Measurements from ENCODE around the gene UST.

UST gene

GRCh38 chr6:149074832-149075258 is 328.0 kb downstream of the UST start:
- no peak for DNase-seq

GRCh38 chr6:149075616-149076354 is 329.0 kb downstream of the UST start:
- DNase-seq: no peak

DNA sequence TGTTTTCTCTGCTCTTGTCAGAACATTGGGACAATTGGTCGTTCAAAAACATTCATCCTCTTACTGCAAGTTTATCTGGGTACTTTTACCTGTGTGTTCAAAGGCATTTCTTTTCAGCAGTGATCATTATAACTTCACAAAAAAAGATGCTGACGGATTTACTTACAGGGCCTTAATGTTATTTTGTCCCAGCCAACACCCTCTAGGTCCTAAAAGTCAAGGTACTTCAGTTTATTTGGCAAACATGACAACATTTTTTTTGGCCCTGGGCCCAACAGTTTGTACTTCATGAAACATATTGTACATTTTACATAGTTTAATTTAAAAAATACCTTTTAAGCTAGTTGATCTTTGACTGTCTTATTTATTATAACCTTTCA is 329.5 kb downstream of the UST start:
- DNase-seq: no peak

GRCh38 chr6:149077208-149077607 is 330.4 kb downstream of the UST start:
- DNase-seq: no peak

GRCh38 chr6:149078211-149078782 is 331.5 kb downstream of the UST start:
- no peak for DNase-seq

GRCh38 chr6:149079456-149079855 is 332.6 kb downstream of the UST start:
- no peak for DNase-seq

DNA sequence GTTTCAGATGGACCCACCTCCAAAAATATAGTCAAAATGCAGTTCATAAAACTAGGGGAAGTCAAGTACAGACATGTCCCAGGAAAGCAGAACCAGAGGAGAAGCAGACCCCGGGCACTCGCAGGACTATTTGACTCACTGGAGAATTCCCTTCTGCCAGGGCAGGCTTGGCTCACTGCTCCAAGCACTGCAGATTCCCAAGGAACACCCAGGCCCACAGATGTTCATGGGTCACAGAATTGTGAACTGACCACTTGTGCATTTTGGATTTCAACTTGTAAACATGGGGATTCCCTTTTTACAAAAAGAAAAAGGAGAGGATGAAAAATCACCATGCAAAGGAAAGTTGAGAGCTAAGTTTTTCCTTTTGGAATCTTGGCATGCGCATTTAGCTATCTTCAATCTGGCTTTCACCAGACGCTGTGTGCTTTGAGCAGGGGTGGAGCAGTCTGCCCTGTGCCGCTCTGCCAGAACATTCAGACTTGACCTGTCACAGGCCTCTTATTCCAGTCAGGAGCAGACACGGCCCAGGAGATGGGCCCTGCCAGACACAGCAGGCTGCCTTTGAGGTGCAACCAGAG is 333.2 kb downstream of the UST start:
- no peak for DNase-seq

DNA sequence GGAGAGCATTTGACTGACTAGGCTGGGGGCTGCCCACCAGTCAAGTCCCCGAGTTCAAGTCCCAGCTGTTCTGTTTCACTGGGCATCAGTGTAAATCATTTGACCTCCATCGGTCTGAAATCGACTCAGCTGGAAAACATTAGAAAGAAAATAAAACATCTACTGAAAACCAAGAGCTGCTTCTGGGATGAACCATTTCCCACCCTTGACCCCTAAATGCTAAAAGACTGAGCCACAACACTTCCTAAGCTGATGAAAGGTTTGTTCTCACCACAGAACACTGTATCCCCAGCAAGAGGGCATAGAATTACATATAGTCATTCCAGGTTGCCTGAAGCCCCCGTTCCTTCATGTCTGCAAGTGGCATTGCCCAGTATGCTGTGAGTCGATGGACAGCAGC is 333.7 kb downstream of the UST start:
- no peak for DNase-seq

GRCh38 chr6:149081281-149081680 is 334.5 kb downstream of the UST start:
- DNase-seq: no peak

DNA sequence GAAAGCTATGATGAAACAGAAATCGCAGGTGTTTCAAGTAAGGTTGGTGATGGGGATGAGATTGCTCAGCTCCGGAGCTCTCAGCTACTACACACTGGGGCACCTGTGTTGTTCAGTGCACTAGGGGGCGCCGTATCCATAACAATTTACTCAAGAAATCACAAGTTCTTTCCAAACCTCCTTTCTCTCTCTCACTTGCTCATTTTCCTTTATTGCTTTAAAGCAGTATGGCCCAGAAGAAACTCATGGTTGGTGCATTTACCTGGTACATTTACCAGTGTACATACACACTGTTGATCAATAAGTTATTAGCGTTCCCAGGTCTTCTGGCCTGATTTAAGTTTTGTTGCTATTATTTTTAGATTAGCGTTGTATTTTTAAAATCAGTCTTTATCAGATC is 335.5 kb downstream of the UST start:
- DNase-seq: peak; percentile 41

- no peak for DNase-seq
These were observed 337.2 kb downstream of the UST start for GRCh38 chr6:149084026-149084425.

GRCh38 chr6:149084808-149085556 is 338.2 kb downstream of the UST start:
- DNase-seq: no peak

DNA sequence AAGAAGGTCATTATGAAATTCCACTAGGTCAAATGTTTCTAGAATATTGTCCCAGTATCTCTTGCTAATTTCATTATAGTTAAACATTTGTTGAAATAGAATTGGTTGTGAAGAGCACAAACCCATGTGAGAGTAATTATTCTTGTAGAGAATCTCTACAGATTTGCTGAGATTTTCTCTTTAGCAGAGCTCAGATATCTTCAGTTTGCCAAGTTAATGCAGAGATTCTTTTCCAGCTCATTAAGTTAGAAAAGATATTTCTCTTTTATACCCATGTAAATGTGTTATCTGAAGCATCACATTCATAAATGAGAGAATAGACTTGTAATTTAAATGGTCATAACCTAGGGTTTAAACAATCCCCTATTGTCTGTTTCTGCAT is 338.7 kb downstream of the UST start:
- no peak for DNase-seq

- no peak for DNase-seq
These were observed 339.5 kb downstream of the UST start for GRCh38 chr6:149086363-149086762.

DNA sequence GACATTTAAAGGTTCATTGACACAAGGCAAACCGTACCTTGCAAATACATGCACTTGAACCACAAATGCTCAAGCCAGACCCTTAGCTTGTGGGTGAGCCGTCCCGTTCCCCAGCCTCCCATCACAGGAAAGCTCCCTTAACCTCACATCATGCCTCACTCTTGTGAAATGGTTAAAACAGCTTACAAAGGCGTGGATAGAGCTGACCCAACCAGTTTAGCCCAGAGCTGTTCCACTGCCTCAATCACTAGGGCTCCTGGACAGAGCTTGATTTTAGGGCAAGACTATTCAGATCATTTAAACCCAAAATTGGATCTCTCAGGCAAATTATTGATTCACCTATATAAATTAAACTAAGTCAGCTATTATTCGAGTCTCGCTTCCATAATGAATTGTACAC is 341.1 kb downstream of the UST start:
- no peak for DNase-seq

DNA sequence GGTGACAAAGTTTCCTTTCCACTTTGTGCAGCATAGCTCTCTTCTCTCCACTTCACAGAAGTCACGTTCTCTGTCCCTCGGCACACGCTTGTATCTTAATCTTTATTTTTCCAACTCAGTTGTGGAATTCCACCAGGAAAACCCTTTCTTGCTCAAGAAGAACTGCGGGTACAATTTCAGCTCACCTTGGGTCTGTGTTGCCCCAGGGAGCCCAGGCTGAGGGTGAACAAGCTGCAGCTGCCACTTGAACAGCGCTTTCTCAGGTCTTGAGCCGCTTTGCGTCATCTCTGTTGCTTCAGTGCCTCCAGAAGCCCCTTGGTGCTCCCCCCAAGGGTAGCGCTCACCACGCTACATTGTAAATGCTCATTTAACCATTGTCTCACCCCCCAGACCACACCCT is 341.5 kb downstream of the UST start:
- no peak for DNase-seq

- no peak for DNase-seq
These were observed 342.7 kb downstream of the UST start for GRCh38 chr6:149089510-149089909.

DNA sequence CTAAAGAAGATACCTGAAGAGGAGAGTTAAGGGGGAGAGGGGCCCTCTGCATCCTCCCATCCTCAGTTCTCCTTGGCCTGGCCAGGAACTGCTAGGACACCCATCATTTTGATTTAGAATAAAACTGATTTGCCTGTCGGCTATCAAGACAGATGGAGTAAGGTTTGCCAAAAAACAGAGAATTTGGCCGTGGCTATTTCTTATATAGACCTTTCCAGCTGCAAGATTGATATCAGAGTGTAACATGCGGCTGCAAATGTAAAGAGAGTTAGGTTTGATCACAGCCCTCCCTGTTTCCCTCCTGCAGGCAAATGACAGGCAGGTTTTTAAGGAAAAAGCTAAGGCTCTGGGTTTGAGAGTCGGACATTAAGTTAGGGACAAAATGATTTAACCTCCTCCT is 344.1 kb downstream of the UST start:
- no peak for DNase-seq

- DNase-seq: no peak
These were observed 346.8 kb downstream of the UST start for GRCh38 chr6:149093643-149094042.

GRCh38 chr6:149094156-149094555 is 347.3 kb downstream of the UST start:
- no peak for DNase-seq

DNA sequence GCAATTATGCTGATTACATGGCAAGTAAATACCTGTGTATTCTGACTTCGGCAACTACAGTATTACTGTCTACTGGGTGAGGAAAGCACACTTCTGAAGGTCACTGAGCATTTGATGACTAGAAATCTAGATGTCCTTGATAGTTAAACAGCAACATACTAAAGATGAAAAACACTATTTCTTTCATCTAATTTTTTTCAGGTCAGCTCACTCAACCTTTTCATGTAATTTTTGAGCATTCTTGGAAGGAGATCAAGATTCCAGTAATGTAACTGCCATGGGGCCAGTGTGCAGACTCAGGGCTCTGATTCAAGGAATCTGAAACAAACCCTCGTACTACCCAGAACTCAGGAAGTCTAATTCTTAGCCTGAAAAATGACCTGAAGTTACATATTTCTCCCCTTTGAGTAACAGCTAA is 348.1 kb downstream of the UST start:
- no peak for DNase-seq

DNA sequence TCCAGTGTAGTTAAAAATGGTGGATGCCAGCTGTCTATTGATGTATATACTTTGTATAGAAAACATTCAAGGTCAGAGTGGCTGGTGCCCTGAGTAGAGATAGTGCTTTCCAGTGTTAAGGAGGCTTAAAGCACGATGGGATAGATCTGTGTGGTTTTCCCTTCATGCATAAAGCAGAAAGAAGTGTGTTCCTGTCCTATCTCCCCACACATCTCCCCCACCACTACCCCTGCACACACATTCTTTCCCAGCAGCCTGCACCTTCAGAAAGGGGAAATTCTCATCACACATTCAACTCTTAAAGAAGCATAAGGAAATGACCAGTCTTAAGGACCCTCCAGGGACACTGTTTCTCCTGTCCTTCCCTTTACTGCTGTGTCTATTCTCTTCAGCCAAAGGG is 349.0 kb downstream of the UST start:
- DNase-seq: no peak

- DNase-seq: no peak
These were observed 351.0 kb downstream of the UST start for GRCh38 chr6:149097794-149098193.

GRCh38 chr6:149098700-149099276 is 352.0 kb downstream of the UST start:
- DNase-seq: no peak

All from NCI-H1436 (cell line).